ENCODE data around the gene DZIP3.

DNA sequence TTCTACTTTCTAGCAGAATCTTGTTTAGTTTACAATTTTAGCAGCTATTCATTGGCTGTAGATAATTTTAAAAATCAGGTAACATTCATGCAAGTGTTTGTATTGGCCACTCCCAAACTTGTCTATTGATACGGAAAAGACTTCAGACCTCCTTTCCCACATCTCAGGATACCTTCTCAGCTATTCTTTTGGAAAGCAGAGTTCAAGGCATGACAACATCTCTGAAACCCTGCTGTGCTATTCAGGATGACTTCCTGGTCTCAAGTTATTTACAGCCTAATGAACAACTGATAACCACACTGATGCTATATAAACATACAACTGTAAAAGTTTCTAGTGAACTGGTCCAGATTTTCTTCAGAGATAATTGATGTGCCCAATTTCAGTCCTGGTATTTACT is 55.8 kb downstream of the DZIP3 start:
- TF ChIP-seq POLR2A (IDR thresholded peaks at IDR 0.05), result no peak
- no peak for TF ChIP-seq CTCF (IDR thresholded peaks at IDR 0.05)

All from body of pancreas (tissue), 4 donors.